ENCODE measurements around the gene PTPRG.

DNA sequence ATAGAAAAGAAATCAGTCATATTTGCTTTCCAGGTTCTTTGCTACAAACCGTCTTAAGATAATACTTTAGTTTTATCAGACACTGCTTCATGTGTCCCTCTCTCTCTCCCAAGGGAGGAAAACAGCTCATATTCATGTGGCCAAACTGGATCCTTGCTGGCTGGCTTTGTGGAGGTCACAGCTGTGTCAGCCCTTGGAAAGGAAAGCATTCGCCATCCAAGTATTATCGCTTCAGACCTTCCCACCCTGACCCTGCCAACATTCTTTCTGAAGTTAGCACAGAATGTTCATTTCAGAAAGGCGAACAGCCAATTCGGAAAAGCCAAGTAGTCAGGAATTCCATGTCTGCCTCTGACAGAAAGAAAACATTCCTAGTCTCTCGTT, 598.3 kb downstream of the PTPRG start:
- TF ChIP-seq, protein P1, sequence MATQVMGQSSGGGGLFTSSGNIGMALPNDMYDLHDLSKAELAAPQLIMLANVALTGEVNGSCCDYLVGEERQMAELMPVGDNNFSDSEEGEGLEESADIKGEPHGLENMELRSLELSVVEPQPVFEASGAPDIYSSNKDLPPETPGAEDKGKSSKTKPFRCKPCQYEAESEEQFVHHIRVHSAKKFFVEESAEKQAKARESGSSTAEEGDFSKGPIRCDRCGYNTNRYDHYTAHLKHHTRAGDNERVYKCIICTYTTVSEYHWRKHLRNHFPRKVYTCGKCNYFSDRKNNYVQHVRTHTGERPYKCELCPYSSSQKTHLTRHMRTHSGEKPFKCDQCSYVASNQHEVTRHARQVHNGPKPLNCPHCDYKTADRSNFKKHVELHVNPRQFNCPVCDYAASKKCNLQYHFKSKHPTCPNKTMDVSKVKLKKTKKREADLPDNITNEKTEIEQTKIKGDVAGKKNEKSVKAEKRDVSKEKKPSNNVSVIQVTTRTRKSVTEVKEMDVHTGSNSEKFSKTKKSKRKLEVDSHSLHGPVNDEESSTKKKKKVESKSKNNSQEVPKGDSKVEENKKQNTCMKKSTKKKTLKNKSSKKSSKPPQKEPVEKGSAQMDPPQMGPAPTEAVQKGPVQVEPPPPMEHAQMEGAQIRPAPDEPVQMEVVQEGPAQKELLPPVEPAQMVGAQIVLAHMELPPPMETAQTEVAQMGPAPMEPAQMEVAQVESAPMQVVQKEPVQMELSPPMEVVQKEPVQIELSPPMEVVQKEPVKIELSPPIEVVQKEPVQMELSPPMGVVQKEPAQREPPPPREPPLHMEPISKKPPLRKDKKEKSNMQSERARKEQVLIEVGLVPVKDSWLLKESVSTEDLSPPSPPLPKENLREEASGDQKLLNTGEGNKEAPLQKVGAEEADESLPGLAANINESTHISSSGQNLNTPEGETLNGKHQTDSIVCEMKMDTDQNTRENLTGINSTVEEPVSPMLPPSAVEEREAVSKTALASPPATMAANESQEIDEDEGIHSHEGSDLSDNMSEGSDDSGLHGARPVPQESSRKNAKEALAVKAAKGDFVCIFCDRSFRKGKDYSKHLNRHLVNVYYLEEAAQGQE (IDR thresholded peaks at IDR 0.05; ENCODE audit: insufficient read depth in 1 of 2, low read depth in 2 of 2, low read length in 1 of 2): no peak
- TF ChIP-seq, protein P2, sequence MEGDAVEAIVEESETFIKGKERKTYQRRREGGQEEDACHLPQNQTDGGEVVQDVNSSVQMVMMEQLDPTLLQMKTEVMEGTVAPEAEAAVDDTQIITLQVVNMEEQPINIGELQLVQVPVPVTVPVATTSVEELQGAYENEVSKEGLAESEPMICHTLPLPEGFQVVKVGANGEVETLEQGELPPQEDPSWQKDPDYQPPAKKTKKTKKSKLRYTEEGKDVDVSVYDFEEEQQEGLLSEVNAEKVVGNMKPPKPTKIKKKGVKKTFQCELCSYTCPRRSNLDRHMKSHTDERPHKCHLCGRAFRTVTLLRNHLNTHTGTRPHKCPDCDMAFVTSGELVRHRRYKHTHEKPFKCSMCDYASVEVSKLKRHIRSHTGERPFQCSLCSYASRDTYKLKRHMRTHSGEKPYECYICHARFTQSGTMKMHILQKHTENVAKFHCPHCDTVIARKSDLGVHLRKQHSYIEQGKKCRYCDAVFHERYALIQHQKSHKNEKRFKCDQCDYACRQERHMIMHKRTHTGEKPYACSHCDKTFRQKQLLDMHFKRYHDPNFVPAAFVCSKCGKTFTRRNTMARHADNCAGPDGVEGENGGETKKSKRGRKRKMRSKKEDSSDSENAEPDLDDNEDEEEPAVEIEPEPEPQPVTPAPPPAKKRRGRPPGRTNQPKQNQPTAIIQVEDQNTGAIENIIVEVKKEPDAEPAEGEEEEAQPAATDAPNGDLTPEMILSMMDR (IDR thresholded peaks at IDR 0.05): no peak
- TF ChIP-seq POLR2AphosphoS5 (IDR thresholded peaks at IDR 0.05; ENCODE audit: low read depth, low read length) (no peak), SIN3A (IDR thresholded peaks at IDR 0.05; ENCODE audit: borderline replicate concordance, insufficient read depth, low read depth, low read length) (no peak), TCF7L2 (IDR thresholded peaks at IDR 0.05; ENCODE audit: low read depth, low read length) (no peak)

All from Panc1 (cell line).